Activated naive CD8-positive, alpha-beta T cell treated with anti-CD3 and anti-CD28 coated beads, Interleukin-2, amount 10 ng/mL, durations not matched to agents 7 days and 5 days (primary cell): Measurements from ENCODE around the gene RAP1GAP2. TPM values are rescaled to one million over a fixed set of nuclear protein-coding genes. Genes with fewer than 3 reads are reported as not detected.

Experiments used
- ATAC-seq: fragments of 150-1000 bp; cut with Tn5 transposase; one replicate; pipeline ENCODE4 v1.10.0; 2021; ENCODE audit warnings: low read depth, moderate library complexity
- POLR2A ChIA-PET: fragments of 350-600 bp; sonication (Branson Sonifier 250); formaldehyde crosslinking; loops from one replicate; lab custom pipeline; 2021; ENCODE audit warnings: antibody characterized with exemption; lab: Charles Lee
- DNase-seq: peaks from one replicate; pipeline ENCODE4 v3.0.0; 2021
- H3K27ac Mint-ChIP-seq: one replicate; pipeline ENCODE4 v1.8.0; 2022; ENCODE audit warnings: mild to moderate bottlenecking, mixed read lengths
- H3K27me3 Mint-ChIP-seq: one replicate; pipeline ENCODE4 v1.8.0; 2022; ENCODE audit warnings: mild to moderate bottlenecking, moderate library complexity, mixed read lengths
- H3K36me3 Mint-ChIP-seq: one replicate; pipeline ENCODE4 v1.8.0; 2021; ENCODE audit warnings: mild to moderate bottlenecking, mixed read lengths
- H3K4me1 Mint-ChIP-seq: one replicate; pipeline ENCODE4 v1.8.0; 2021; ENCODE audit warnings: mixed read lengths
- H3K4me3 Mint-ChIP-seq: one replicate; pipeline ENCODE4 v1.8.0; 2022; ENCODE audit warnings: mild to moderate bottlenecking, moderate library complexity, mixed read lengths
- H3K9me3 Mint-ChIP-seq: one replicate; pipeline ENCODE4 v1.8.0; 2021; ENCODE audit warnings: mixed read lengths
- total RNA-seq, 2 experiments: library from RNA; stranded (reverse); gene quantifications; one replicate each; pipeline ENCODE4 v1.2.3, GENCODE V29; 2021

RAP1GAP2 gene
- total RNA-seq, 2 experiments from 2014 or later, result 4.0 to 4.8 TPM

- no peaks in the 10 kb centered on the region for H3K4me1 Mint-ChIP-seq
- ATAC-seq (no peak), DNase-seq (no peak)
- no peaks in the 10 kb centered on the region for H3K9me3 Mint-ChIP-seq
- no peak overlapping the region for H3K4me3 Mint-ChIP-seq
- H3K36me3 Mint-ChIP-seq, result no peaks in the 10 kb centered on the region
- POLR2A ChIA-PET, result no interaction called here
- no peak overlapping the region for H3K27ac Mint-ChIP-seq
- no peaks in the 10 kb centered on the region for H3K27me3 Mint-ChIP-seq
Observed at GRCh38 chr17:2893422-2893914, 97.2 kb downstream of the RAP1GAP2 start.

- Mint-ChIP-seq H3K4me1 (no peaks in the 10 kb centered on the region), H3K4me3 (no peak overlapping the region), H3K36me3 (no peaks in the 10 kb centered on the region), H3K27me3 (no peaks in the 10 kb centered on the region), H3K9me3 (no peaks in the 10 kb centered on the region), H3K27ac (no peak overlapping the region)
- no peak for ATAC-seq
- no peak for DNase-seq
- POLR2A ChIA-PET, result no interaction called here
Observed at GRCh38 chr17:2894782-2895181, 98.5 kb downstream of the RAP1GAP2 start.

GRCh38 chr17:2897605-2898004 is 101.4 kb downstream of the RAP1GAP2 start:
- DNase-seq (no peak), ATAC-seq (no peak)
- Mint-ChIP-seq H3K36me3 (no peaks in the 10 kb centered on the region), H3K4me1 (no peaks in the 10 kb centered on the region), H3K9me3 (no peaks in the 10 kb centered on the region), H3K27me3 (no peaks in the 10 kb centered on the region), H3K4me3 (no peak overlapping the region), H3K27ac (no peak overlapping the region)
- POLR2A ChIA-PET, result no interaction called here

- no peaks in the 10 kb centered on the region for H3K36me3 Mint-ChIP-seq
- no peaks in the 10 kb centered on the region for H3K27me3 Mint-ChIP-seq
- H3K9me3 Mint-ChIP-seq, result no peaks in the 10 kb centered on the region
- POLR2A ChIA-PET, result no interaction called here
- DNase-seq, result no peak
- no peak for ATAC-seq
- no peak overlapping the region for H3K4me3 Mint-ChIP-seq
- H3K27ac Mint-ChIP-seq, result no peak overlapping the region
- H3K4me1 Mint-ChIP-seq, result no peaks in the 10 kb centered on the region
Observed at GRCh38 chr17:2898255-2898926, 102.2 kb downstream of the RAP1GAP2 start.

GRCh38 chr17:2899906-2900305 is 103.7 kb downstream of the RAP1GAP2 start:
- no peak for DNase-seq
- ATAC-seq, result no peak
- no peaks in the 10 kb centered on the region for H3K36me3 Mint-ChIP-seq
- no peaks in the 10 kb centered on the region for H3K9me3 Mint-ChIP-seq
- H3K27ac Mint-ChIP-seq, result no peak overlapping the region
- H3K4me1 Mint-ChIP-seq, result no peaks in the 10 kb centered on the region
- no peaks in the 10 kb centered on the region for H3K27me3 Mint-ChIP-seq
- H3K4me3 Mint-ChIP-seq, result no peak overlapping the region
- POLR2A ChIA-PET, result no interaction called here

GRCh38 chr17:2900842-2901241 is 104.6 kb downstream of the RAP1GAP2 start:
- ATAC-seq (no peak), DNase-seq (no peak)
- Mint-ChIP-seq H3K27me3 (no peaks in the 10 kb centered on the region), H3K9me3 (no peaks in the 10 kb centered on the region), H3K4me1 (no peaks in the 10 kb centered on the region), H3K36me3 (no peaks in the 10 kb centered on the region), H3K27ac (no peak overlapping the region), H3K4me3 (no peak overlapping the region)
- POLR2A ChIA-PET, result interaction anchor here (0.6 kb wide), 1 partner anchor 50 kb away, joined by 5 read pairs; no protein-coding TSS in a partner anchor

- ATAC-seq, result no peak
- Mint-ChIP-seq H3K27ac (no peak overlapping the region), H3K4me3 (no peak overlapping the region), H3K4me1 (no peaks in the 10 kb centered on the region), H3K9me3 (no peaks in the 10 kb centered on the region), H3K36me3 (no peaks in the 10 kb centered on the region), H3K27me3 (no peaks in the 10 kb centered on the region)
- POLR2A ChIA-PET, result no interaction called here
- DNase-seq, result no peak
Observed at GRCh38 chr17:2901582-2901981, 105.3 kb downstream of the RAP1GAP2 start.

- Mint-ChIP-seq H3K36me3 (no peaks in the 10 kb centered on the region), H3K4me3 (no peak overlapping the region), H3K4me1 (no peaks in the 10 kb centered on the region), H3K27me3 (no peaks in the 10 kb centered on the region), H3K27ac (no peak overlapping the region), H3K9me3 (peaks cover 5% of the 10 kb centered on the region)
- POLR2A ChIA-PET, result no interaction called here
- DNase-seq, result no peak
- no peak for ATAC-seq
Observed at GRCh38 chr17:2902546-2902945, 106.3 kb downstream of the RAP1GAP2 start.

GRCh38 chr17:2903193-2903974 is 107.1 kb downstream of the RAP1GAP2 start:
- POLR2A ChIA-PET, result no interaction called here
- no peaks in the 10 kb centered on the region for H3K27me3 Mint-ChIP-seq
- ATAC-seq, result no peak
- no peak overlapping the region for H3K27ac Mint-ChIP-seq
- no peak for DNase-seq
- H3K4me3 Mint-ChIP-seq, result no peak overlapping the region
- H3K36me3 Mint-ChIP-seq, result no peaks in the 10 kb centered on the region
- no peaks in the 10 kb centered on the region for H3K4me1 Mint-ChIP-seq
- H3K9me3 Mint-ChIP-seq, result peaks cover 5% of the 10 kb centered on the region

- ATAC-seq (no peak), DNase-seq (no peak)
- POLR2A ChIA-PET, result no interaction called here
- H3K9me3 Mint-ChIP-seq, result peaks cover 5% of the 10 kb centered on the region
- H3K27me3 Mint-ChIP-seq, result no peaks in the 10 kb centered on the region
- no peak overlapping the region for H3K4me3 Mint-ChIP-seq
- H3K4me1 Mint-ChIP-seq, result peaks cover under 1% of the 10 kb centered on the region
- no peaks in the 10 kb centered on the region for H3K36me3 Mint-ChIP-seq
- H3K27ac Mint-ChIP-seq, result no peak overlapping the region
Observed at GRCh38 chr17:2904135-2904534, 107.9 kb downstream of the RAP1GAP2 start.

- DNase-seq (no peak), ATAC-seq (no peak)
- H3K4me1 Mint-ChIP-seq, result peaks cover 5% of the 10 kb centered on the region
- H3K9me3 Mint-ChIP-seq, result peaks cover 5% of the 10 kb centered on the region
- H3K4me3 Mint-ChIP-seq, result no peak overlapping the region
- POLR2A ChIA-PET, result no interaction called here
- no peak overlapping the region for H3K27ac Mint-ChIP-seq
- no peaks in the 10 kb centered on the region for H3K27me3 Mint-ChIP-seq
- no peaks in the 10 kb centered on the region for H3K36me3 Mint-ChIP-seq
Observed at GRCh38 chr17:2905269-2905668, 109.0 kb downstream of the RAP1GAP2 start.

GRCh38 chr17:2905696-2906501 is 109.7 kb downstream of the RAP1GAP2 start:
- Mint-ChIP-seq H3K9me3 (peaks cover 5% of the 10 kb centered on the region), H3K4me3 (no peak overlapping the region), H3K27ac (no peak overlapping the region), H3K27me3 (no peaks in the 10 kb centered on the region), H3K4me1 (peaks cover 5% of the 10 kb centered on the region), H3K36me3 (no peaks in the 10 kb centered on the region)
- POLR2A ChIA-PET, result no interaction called here
- DNase-seq, result no peak
- ATAC-seq, result no peak

GRCh38 chr17:2906901-2907300 is 110.7 kb downstream of the RAP1GAP2 start:
- Mint-ChIP-seq H3K27ac (no peak overlapping the region), H3K4me1 (peaks cover 5% of the 10 kb centered on the region), H3K36me3 (no peaks in the 10 kb centered on the region), H3K9me3 (peaks cover 5% of the 10 kb centered on the region), H3K27me3 (no peaks in the 10 kb centered on the region), H3K4me3 (no peak overlapping the region)
- ATAC-seq, result no peak
- no peak for DNase-seq
- POLR2A ChIA-PET, result no interaction called here
